Measurements from ENCODE around the gene PDE2A. TPM values are rescaled to one million over a fixed set of nuclear protein-coding genes. Genes with fewer than 3 reads are reported as not detected.

Gene PDE2A
- total and polyA plus RNA-seq, 2 donors from 2014 or later = 12.6 to 42.0 TPM

GRCh38 chr11:72709478-72710238 is 35.4 kb upstream of the PDE2A start:
- DNase-seq (peak in 1 of 5 donors; percentile 63), FAIRE-seq (no peak)
- Histone ChIP-seq H3K27me3 (ENCODE audit: control insufficient read depth, insufficient read depth, low read length) (no peaks in the 10 kb centered on the region), H3K9ac (ENCODE audit: low read length in 3 of 3) (no peak overlapping the region), H3K4me1 (ENCODE audit: control insufficient read depth in 2 of 3, insufficient read depth in 2 of 3, low read depth in 1 of 3, low read length in 3 of 3) (peaks cover 0 to 4% (median 0%) of the 10 kb centered on the region in 3 donors), H3K9me3 (ENCODE audit: control insufficient read depth in 2 of 3, insufficient read depth in 1 of 3, low read length in 3 of 3) (no peaks in the 10 kb centered on the region), H3K36me3 (ENCODE audit: control insufficient read depth in 2 of 3, insufficient read depth in 3 of 3, low read length in 3 of 3) (peaks cover 0 to 36% (median 31%) of the 10 kb centered on the region in 3 donors), H3K27ac (ENCODE audit: low read depth in 2 of 2, low read length in 2 of 2) (no peak overlapping the region), H3K4me3 (ENCODE audit: low read length in 3 of 3) (no peak overlapping the region)
- intact Hi-C loops (cut with DNase I) = no loop called here
- no peak for TF ChIP-seq CTCF (IDR thresholded peaks at IDR 0.05; ENCODE audit: borderline replicate concordance, extremely low read depth, insufficient read depth)

GRCh38 chr11:72707032-72707431 is 32.8 kb upstream of the PDE2A start:
- no peak for TF ChIP-seq CTCF (IDR thresholded peaks at IDR 0.05; ENCODE audit: borderline replicate concordance, extremely low read depth, insufficient read depth)
- FAIRE-seq = no peak
- H3K4me1 ChIP-seq (ENCODE audit: control insufficient read depth in 2 of 3, insufficient read depth in 2 of 3, low read depth in 1 of 3, low read length in 3 of 3) = peaks cover 0 to 3% (median 0%) of the 10 kb centered on the region in 3 donors
- H3K27ac ChIP-seq (ENCODE audit: low read depth in 2 of 2, low read length in 2 of 2) = no peak overlapping the region
- H3K9ac ChIP-seq (ENCODE audit: low read length in 3 of 3) = no peak overlapping the region
- H3K4me3 ChIP-seq (ENCODE audit: low read length in 3 of 3) = no peak overlapping the region
- H3K36me3 ChIP-seq (ENCODE audit: control insufficient read depth in 2 of 3, insufficient read depth in 3 of 3, low read length in 3 of 3) = peaks cover 0 to 41% (median 36%) of the 10 kb centered on the region in 3 donors
- H3K27me3 ChIP-seq (ENCODE audit: control insufficient read depth, insufficient read depth, low read length) = no peaks in the 10 kb centered on the region
- H3K9me3 ChIP-seq (ENCODE audit: control insufficient read depth in 2 of 3, insufficient read depth in 1 of 3, low read length in 3 of 3) = no peaks in the 10 kb centered on the region
- intact Hi-C loops (cut with DNase I) = no loop called here
- DNase-seq = no peak

GRCh38 chr11:72706579-72706978 is 32.4 kb upstream of the PDE2A start:
- Histone ChIP-seq H3K4me3 (ENCODE audit: low read length in 3 of 3) (no peak overlapping the region), H3K9me3 (ENCODE audit: control insufficient read depth in 2 of 3, insufficient read depth in 1 of 3, low read length in 3 of 3) (no peaks in the 10 kb centered on the region), H3K27me3 (ENCODE audit: control insufficient read depth, insufficient read depth, low read length) (no peaks in the 10 kb centered on the region), H3K36me3 (ENCODE audit: control insufficient read depth in 2 of 3, insufficient read depth in 3 of 3, low read length in 3 of 3) (peaks cover 0 to 44% (median 34%) of the 10 kb centered on the region in 3 donors), H3K4me1 (ENCODE audit: control insufficient read depth in 2 of 3, insufficient read depth in 2 of 3, low read depth in 1 of 3, low read length in 3 of 3) (peaks cover 0 to 3% (median 0%) of the 10 kb centered on the region in 3 donors), H3K27ac (ENCODE audit: low read depth in 2 of 2, low read length in 2 of 2) (no peak overlapping the region), H3K9ac (ENCODE audit: low read length in 3 of 3) (no peak overlapping the region)
- no peak for TF ChIP-seq CTCF (IDR thresholded peaks at IDR 0.05; ENCODE audit: borderline replicate concordance, extremely low read depth, insufficient read depth)
- DNase-seq = no peak
- intact Hi-C loops (cut with DNase I) = no loop called here
- no peak for FAIRE-seq
